ENCODE results near the gene TNNT3.

TNNT3 gene

GRCh38 chr11:1959786-1960185 is 40.3 kb downstream of the TNNT3 start:
- DNase-seq (ENCODE audit: low read depth), result no peak

- no peak for DNase-seq (ENCODE audit: low read depth)
Measured at GRCh38 chr11:1963864-1964263, 44.4 kb downstream of the TNNT3 start.

GRCh38 chr11:1964348-1964747 is 44.8 kb downstream of the TNNT3 start:
- no peak for DNase-seq (ENCODE audit: low read depth)

- DNase-seq (ENCODE audit: low read depth), result no peak
Measured at GRCh38 chr11:1964955-1965354, 45.5 kb downstream of the TNNT3 start.

GRCh38 chr11:1966531-1966930 is 47.0 kb downstream of the TNNT3 start:
- no peak for DNase-seq (ENCODE audit: low read depth)

GRCh38 chr11:1967641-1968225 is 48.2 kb downstream of the TNNT3 start:
- DNase-seq (ENCODE audit: low read depth), result no peak

GRCh38 chr11:1968454-1969002 is 49.0 kb downstream of the TNNT3 start:
- no peak for DNase-seq (ENCODE audit: low read depth)

- no peak for DNase-seq (ENCODE audit: low read depth)
Measured at GRCh38 chr11:1969035-1969434, 49.5 kb downstream of the TNNT3 start.

GRCh38 chr11:1969776-1970175 is 50.3 kb downstream of the TNNT3 start:
- DNase-seq (ENCODE audit: low read depth), result no peak

GRCh38 chr11:1970956-1971355 is 51.5 kb downstream of the TNNT3 start:
- DNase-seq (ENCODE audit: low read depth), result no peak

- no peak for DNase-seq (ENCODE audit: low read depth)
Measured at GRCh38 chr11:1975185-1975584, 55.7 kb downstream of the TNNT3 start.

- no peak for DNase-seq (ENCODE audit: low read depth)
Measured at GRCh38 chr11:1978720-1979473, 59.4 kb downstream of the TNNT3 start.

- DNase-seq (ENCODE audit: low read depth), result no peak
Measured at GRCh38 chr11:1979607-1980006, 60.1 kb downstream of the TNNT3 start.

- DNase-seq (ENCODE audit: low read depth), result no peak
Measured at GRCh38 chr11:1982873-1983600, 63.5 kb downstream of the TNNT3 start.

GRCh38 chr11:1983601-1983961 is 64.1 kb downstream of the TNNT3 start:
- DNase-seq (ENCODE audit: low read depth), result no peak

- DNase-seq (ENCODE audit: low read depth), result no peak
Measured at GRCh38 chr11:1987024-1987423, 67.5 kb downstream of the TNNT3 start.

GRCh38 chr11:1988174-1988573 is 68.7 kb downstream of the TNNT3 start:
- no peak for DNase-seq (ENCODE audit: low read depth)
